ENCODE data around the gene PHLDA1.

DNA sequence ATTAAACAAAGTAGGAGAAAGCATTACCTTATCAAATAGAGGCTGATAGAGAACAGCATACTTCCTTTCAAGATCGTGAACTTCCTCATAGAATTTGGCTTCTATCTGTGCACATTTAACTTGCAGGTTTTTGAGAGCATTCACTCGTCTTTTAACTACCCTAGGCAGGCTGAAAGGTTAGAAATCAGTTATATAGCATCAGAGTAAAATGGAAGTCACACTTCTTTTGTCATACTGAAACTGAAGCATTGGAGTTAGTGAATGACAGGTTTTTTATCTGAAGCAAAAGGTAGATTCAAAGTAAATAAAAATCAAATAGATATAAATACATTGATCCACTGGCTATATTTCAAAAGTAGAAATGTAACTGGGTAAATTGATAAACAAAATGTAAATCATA, 28.5 kb upstream of the PHLDA1 start:
- TF ChIP-seq, protein P1, sequence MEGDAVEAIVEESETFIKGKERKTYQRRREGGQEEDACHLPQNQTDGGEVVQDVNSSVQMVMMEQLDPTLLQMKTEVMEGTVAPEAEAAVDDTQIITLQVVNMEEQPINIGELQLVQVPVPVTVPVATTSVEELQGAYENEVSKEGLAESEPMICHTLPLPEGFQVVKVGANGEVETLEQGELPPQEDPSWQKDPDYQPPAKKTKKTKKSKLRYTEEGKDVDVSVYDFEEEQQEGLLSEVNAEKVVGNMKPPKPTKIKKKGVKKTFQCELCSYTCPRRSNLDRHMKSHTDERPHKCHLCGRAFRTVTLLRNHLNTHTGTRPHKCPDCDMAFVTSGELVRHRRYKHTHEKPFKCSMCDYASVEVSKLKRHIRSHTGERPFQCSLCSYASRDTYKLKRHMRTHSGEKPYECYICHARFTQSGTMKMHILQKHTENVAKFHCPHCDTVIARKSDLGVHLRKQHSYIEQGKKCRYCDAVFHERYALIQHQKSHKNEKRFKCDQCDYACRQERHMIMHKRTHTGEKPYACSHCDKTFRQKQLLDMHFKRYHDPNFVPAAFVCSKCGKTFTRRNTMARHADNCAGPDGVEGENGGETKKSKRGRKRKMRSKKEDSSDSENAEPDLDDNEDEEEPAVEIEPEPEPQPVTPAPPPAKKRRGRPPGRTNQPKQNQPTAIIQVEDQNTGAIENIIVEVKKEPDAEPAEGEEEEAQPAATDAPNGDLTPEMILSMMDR (IDR thresholded peaks at IDR 0.05; ENCODE audit: low read depth, low read length) = no peak
- TF ChIP-seq POLR2A (IDR thresholded peaks at IDR 0.05; ENCODE audit: extremely low read depth, insufficient read length) (no peak), MYC (IDR thresholded peaks at IDR 0.05; ENCODE audit: low read depth, low read length) (no peak)
- TF ChIP-seq, protein P2, sequence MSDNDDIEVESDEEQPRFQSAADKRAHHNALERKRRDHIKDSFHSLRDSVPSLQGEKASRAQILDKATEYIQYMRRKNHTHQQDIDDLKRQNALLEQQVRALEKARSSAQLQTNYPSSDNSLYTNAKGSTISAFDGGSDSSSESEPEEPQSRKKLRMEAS (IDR thresholded peaks at IDR 0.05; ENCODE audit: low read depth, low read length) = no peak

All from NB4 (cell line).